GM10266 (cell line): Measurements from ENCODE around the gene STIMATE.

ENCODE experiments used
- DNase-seq: peaks from one replicate; pipeline ENCODE4 v3.0.0; 2012; ENCODE audit errors: extremely low spot score
- TF ChIP-seq, protein P1 (sequence below): IDR thresholded peaks from 2 replicates; pipeline ENCODE4 v1.5.1; 2012; ENCODE audit warnings: mild to moderate bottlenecking, low read depth; ENCODE audit not compliant: control insufficient read depth, insufficient read depth; ENCODE audit errors: missing control alignments

The STIMATE gene

DNA sequence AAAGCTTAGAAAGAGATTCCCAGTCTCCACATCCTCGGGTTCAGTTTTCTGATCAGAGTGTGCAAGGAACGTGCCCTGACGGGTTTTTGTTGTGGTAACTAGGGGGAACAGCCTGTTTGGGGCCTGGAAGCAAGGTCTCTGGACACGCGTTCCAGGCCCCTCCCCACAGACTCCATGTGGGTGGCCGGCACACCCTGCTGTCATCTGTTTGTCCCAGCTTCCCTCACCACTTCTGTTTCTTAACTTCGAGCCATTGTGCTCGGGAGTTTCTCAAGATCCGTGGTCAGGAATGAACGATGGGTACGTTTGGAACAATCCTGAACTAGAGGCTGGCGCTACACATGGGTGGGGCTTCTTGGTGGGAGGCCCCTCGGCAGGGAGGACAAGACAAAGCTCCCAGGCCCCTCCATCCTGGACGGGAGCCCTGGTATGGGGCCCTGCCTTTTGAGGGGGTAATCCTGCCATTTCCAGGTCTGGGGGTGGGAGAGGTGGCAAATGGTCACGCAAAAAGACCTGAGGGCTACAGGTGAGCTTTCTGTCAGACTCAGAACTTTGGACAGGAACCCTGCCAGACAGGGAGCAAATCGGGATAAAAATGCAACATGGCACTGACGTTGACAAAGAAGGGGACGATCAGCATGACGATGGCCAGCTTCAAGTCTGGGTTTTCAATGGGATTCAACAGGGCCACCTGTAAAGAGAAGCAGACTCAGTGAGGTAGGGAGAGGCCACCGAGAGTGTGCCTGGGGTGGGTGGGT lies 54.1 kb downstream of the STIMATE start:
- no peak for DNase-seq
- TF ChIP-seq, protein P1, sequence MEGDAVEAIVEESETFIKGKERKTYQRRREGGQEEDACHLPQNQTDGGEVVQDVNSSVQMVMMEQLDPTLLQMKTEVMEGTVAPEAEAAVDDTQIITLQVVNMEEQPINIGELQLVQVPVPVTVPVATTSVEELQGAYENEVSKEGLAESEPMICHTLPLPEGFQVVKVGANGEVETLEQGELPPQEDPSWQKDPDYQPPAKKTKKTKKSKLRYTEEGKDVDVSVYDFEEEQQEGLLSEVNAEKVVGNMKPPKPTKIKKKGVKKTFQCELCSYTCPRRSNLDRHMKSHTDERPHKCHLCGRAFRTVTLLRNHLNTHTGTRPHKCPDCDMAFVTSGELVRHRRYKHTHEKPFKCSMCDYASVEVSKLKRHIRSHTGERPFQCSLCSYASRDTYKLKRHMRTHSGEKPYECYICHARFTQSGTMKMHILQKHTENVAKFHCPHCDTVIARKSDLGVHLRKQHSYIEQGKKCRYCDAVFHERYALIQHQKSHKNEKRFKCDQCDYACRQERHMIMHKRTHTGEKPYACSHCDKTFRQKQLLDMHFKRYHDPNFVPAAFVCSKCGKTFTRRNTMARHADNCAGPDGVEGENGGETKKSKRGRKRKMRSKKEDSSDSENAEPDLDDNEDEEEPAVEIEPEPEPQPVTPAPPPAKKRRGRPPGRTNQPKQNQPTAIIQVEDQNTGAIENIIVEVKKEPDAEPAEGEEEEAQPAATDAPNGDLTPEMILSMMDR = no peak

DNA sequence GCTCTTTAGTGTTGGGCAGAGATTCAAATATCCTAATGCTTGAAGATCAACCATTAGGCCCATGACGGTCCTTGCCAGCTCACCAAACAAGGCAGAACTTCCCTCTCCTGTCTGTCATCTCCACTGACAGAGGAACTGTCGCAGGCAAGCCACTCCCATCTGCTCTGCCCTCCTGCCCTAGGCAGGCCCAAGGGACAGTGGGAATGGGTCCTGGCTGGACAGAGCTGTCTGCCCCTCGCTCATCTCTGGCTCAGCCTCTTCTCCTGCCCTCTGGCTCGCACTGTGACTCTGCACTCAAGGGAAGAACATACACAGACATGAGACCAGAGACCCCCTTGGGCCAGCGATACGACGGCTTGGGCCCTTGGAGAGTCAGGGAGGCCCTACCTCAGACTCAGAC lies 54.9 kb downstream of the STIMATE start:
- DNase-seq = no peak
- TF ChIP-seq, protein P1 = no peak

DNA sequence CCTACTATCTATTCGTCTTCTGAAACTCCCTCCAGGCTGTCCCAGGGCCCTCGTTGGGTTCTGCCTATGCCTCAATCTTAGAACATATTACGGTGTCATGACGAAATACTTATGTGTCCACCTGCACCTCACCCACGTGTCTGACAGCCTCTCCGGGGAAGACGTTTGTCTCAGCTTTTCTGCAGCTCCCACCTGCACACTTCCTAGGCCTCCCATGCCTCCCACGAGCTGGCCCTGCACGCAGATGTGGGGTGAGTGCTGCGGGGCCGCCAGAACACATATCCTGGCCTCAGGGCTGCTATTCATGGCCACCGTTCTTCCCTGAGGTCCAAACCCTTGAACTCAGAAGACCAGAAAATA lies 55.4 kb downstream of the STIMATE start:
- TF ChIP-seq, protein P1 = no peak
- no peak for DNase-seq

DNA sequence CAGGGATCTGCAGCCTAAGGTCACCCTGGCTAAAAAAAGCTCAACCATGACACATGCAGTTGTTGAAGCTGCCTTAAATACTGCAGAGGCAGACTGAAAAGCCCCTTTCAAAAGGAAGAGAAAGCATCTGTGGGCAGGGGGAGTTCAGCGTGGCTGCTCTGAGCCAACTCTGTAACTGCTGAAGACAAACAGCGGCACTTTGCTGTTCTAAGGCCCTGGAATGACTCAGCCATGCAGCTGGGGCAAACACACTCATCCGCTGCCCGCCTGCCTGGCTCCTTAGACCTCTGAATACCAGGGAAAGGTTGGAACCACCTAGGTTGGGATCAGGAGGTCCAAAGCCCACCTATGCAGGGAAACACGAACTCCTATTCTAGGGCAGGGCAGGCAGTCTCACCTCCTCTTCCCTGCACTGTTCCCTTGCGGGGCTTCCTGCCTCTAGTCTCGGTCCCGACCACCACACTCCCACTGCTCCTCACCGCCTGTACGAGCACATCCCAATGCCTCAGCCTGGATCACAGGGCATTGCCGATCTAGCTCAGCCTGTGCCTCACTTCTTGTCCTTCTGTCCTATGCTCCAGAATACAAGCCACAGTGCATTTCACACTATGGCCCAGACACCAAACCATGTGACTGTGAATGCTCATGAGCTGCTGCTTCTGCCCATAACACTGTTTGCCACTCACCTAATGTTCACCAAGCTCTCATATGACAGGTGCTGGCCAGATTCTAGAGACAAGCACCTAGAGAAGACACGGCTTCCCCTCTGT lies 56.0 kb downstream of the STIMATE start:
- TF ChIP-seq, protein P1 = no peak
- DNase-seq = peak; percentile 34

DNA sequence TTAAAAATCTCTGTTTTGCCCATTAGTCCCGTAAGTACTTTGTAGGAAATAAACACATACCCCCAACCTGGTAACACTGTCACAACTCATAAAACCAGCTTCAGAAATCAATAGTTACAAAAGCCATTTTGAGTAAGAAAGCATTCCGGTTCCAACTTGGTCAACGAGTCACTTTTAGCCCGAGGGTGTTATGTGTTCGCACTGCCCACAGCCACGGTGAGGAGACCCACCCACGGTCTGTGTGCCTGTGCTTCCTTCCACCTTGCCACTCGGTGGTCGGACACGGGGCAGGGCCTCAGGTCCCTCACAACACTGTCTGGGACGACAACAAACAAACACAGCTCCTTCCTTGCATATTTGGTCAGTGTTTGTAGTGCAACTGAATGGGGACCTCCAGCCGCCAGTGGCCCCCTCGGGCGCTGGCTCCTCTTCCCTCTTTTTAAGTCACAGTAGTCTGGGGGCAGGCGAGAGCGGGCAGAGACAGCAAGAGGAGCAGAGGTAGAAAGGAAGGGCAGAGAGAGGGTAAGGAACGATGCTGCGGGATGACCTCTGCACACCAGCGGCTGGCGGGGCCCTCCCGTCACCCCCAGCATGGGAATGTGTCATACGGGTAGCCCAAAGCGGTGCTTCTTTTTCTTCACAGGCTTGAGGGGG lies 57.3 kb downstream of the STIMATE start:
- TF ChIP-seq, protein P1 = no peak
- DNase-seq = no peak

- TF ChIP-seq, protein P1 = no peak
- no peak for DNase-seq
Measured at GRCh38 chr3:52839268-52839575, 58.1 kb downstream of the STIMATE start.
